HEK293 (cell line): ENCODE measurements around the gene GINS2.

ENCODE experiments used
- CTCF ChIA-PET: fragments of 350-600 bp; formaldehyde crosslinking; extraction: SDS; loops from one replicate; lab custom pipeline; 2021; ENCODE audit warnings: antibody characterized with exemption; lab: Yijun Ruan, JAX
- POLR2A ChIA-PET: fragments of 300-600 bp; formaldehyde crosslinking; extraction: SDS; loops from one replicate; lab custom pipeline; 2020; ENCODE audit warnings: antibody characterized with exemption, inconsistent platforms; lab: Yijun Ruan, JAX
- H3K27ac ChIP-seq: fragments of 200-500 bp; sonication (Bioruptor generic); 2 replicates; pipeline ENCODE4 v1.5.1; 2014; ENCODE audit warnings: low read depth, low read length, control low read depth, inconsistent platforms; ENCODE audit errors: extremely low read depth
- H3K36me3 ChIP-seq, 2 experiments: fragments of 200-500 bp in 1 of 2; sonication (Bioruptor generic) in 1 of 2; 1 replicate in 1 of 2; 2 replicates in 1 of 2; pipeline ENCODE4 v1.5.1; 2014 to 2017; ENCODE audit warnings: inconsistent platforms in 2 of 2, low read length in 2 of 2; ENCODE audit not compliant: control insufficient read depth in 2 of 2, insufficient read depth in 1 of 2
- H3K4me1 ChIP-seq: fragments of 200-500 bp; sonication (Bioruptor generic); 2 replicates; pipeline ENCODE4 v1.5.1; 2014; ENCODE audit warnings: mild to moderate bottlenecking, low read length, inconsistent platforms; ENCODE audit not compliant: control insufficient read depth, insufficient read depth
- H3K4me3 ChIP-seq: 2 replicates; pipeline ENCODE4 v1.5.1; 2011; ENCODE audit warnings: low read depth, mild to moderate bottlenecking, control low read depth, low read length, moderate library complexity
- H3K9me3 ChIP-seq: fragments of 200-500 bp; sonication (Bioruptor generic); 2 replicates; pipeline ENCODE4 v1.5.1; 2014; ENCODE audit warnings: low read depth, low read length, inconsistent platforms; ENCODE audit not compliant: control insufficient read depth, insufficient read depth
- CTCF ChIP-seq: fragments of 450-650 bp; formaldehyde crosslinking; IDR thresholded peaks from 2 replicates; pipeline ENCODE4 v1.5.1; 2016; ENCODE audit warnings: missing biosample characterization, missing genetic modification characterization
- GLI4 ChIP-seq: fragments of 450-650 bp; formaldehyde crosslinking; IDR thresholded peaks from 2 replicates; pipeline ENCODE4 v1.5.1; 2016; ENCODE audit warnings: missing biosample characterization, missing genetic modification characterization
- IKZF3 ChIP-seq: fragments of 450-650 bp; IDR thresholded peaks from 2 replicates; pipeline ENCODE4 v1.5.0; 2018; ENCODE audit warnings: missing biosample characterization, mild to moderate bottlenecking, missing genetic modification characterization, moderate library complexity
- KLF9 ChIP-seq: fragments of 450-650 bp; formaldehyde crosslinking; IDR thresholded peaks from 2 replicates; pipeline ENCODE4 v1.5.1; 2016; ENCODE audit warnings: missing biosample characterization, missing genetic modification characterization, low read depth
- ZBTB20 ChIP-seq: fragments of 450-650 bp; formaldehyde crosslinking; IDR thresholded peaks from 2 replicates; pipeline ENCODE4 v1.5.1; 2016; ENCODE audit warnings: missing biosample characterization, missing genetic modification characterization
- ZBTB44 ChIP-seq: fragments of 450-650 bp; IDR thresholded peaks from 2 replicates; pipeline ENCODE4 v1.5.1; 2018; ENCODE audit warnings: missing biosample characterization, mild to moderate bottlenecking, missing genetic modification characterization
- ZFHX2 ChIP-seq: fragments of 450-650 bp; formaldehyde crosslinking; conservative IDR thresholded peaks from 2 replicates; pipeline ENCODE4 v1.5.1; 2016; ENCODE audit warnings: missing biosample characterization, missing genetic modification characterization
- ZNF112 ChIP-seq: fragments of 450-650 bp; formaldehyde crosslinking; IDR thresholded peaks from 2 replicates; pipeline ENCODE4 v1.5.0; 2017; ENCODE audit warnings: missing biosample characterization, missing genetic modification characterization
- ZNF175 ChIP-seq: fragments of 450-650 bp; formaldehyde crosslinking; IDR thresholded peaks from 2 replicates; pipeline ENCODE4 v1.5.1; 2016; ENCODE audit warnings: missing biosample characterization, missing genetic modification characterization
- ZNF2 ChIP-seq: fragments of 450-650 bp; formaldehyde crosslinking; IDR thresholded peaks from 2 replicates; pipeline ENCODE4 v1.5.1; 2016; ENCODE audit warnings: missing biosample characterization, missing genetic modification characterization
- ZNF223 ChIP-seq: fragments of 450-650 bp; formaldehyde crosslinking; IDR thresholded peaks from 2 replicates; pipeline ENCODE4 v1.5.1; 2016; ENCODE audit warnings: missing biosample characterization, missing genetic modification characterization
- ZNF423 ChIP-seq: fragments of 450-650 bp; formaldehyde crosslinking; IDR thresholded peaks from 2 replicates; pipeline ENCODE4 v1.5.1; 2016; ENCODE audit warnings: missing biosample characterization, missing genetic modification characterization
- ZNF513 ChIP-seq: fragments of 450-650 bp; IDR thresholded peaks from 2 replicates; pipeline ENCODE4 v1.5.1; 2018; ENCODE audit warnings: missing biosample characterization, missing genetic modification characterization
- ZNF529 ChIP-seq: fragments of 450-650 bp; formaldehyde crosslinking; IDR thresholded peaks from 2 replicates; pipeline ENCODE4 v1.5.1; 2017; ENCODE audit warnings: missing genetic modification characterization, missing biosample characterization; ENCODE audit not compliant: insufficient replicate concordance
- ZNF544 ChIP-seq: fragments of 450-650 bp; formaldehyde crosslinking; IDR thresholded peaks from 2 replicates; pipeline ENCODE4 v1.5.0; 2017; ENCODE audit warnings: missing biosample characterization, missing genetic modification characterization
- ZNF571 ChIP-seq: fragments of 450-650 bp; formaldehyde crosslinking; IDR thresholded peaks from 2 replicates; pipeline ENCODE4 v1.5.0; 2017; ENCODE audit warnings: missing biosample characterization, missing genetic modification characterization
- ZNF692 ChIP-seq: fragments of 450-650 bp; formaldehyde crosslinking; IDR thresholded peaks from 2 replicates; pipeline ENCODE4 v1.5.1; 2016; ENCODE audit warnings: missing biosample characterization, missing genetic modification characterization
- ZNF768 ChIP-seq: fragments of 450-650 bp; formaldehyde crosslinking; IDR thresholded peaks from 2 replicates; pipeline ENCODE4 v1.5.1; 2018; ENCODE audit warnings: missing biosample characterization, mild to moderate bottlenecking, missing genetic modification characterization
- TF ChIP-seq, protein P1 (sequence below): fragments of 450-650 bp; formaldehyde crosslinking; IDR thresholded peaks from 2 replicates; pipeline ENCODE4 v1.5.1; 2016; ENCODE audit warnings: missing biosample characterization, missing genetic modification characterization
- TF ChIP-seq, protein P2 (sequence below): fragments of 450-650 bp; formaldehyde crosslinking; IDR thresholded peaks from 2 replicates; pipeline ENCODE4 v1.5.1; 2016; ENCODE audit warnings: missing biosample characterization, missing genetic modification characterization

GINS2 gene

GRCh38 chr16:85709766-85710585 lies 21.2 kb upstream of the GINS2 start:
- POLR2A ChIA-PET: no interaction called here
- Histone ChIP-seq H3K4me1 (no peaks in the 10 kb centered on the region), H3K9me3 (no peaks in the 10 kb centered on the region), H3K27ac (no peak overlapping the region), H3K4me3 (no peak overlapping the region), H3K36me3 (no peaks in the 10 kb centered on the region)
- CTCF ChIA-PET: interaction anchor here (0.6 to 1.0 kb wide), 3 partner anchors 8 to 35 kb away, joined by 3 to 4 read pairs (median 3); no protein-coding TSS in a partner anchor
- TF ChIP-seq ZFHX2 (no peak), CTCF (tag by site-specific recombination) (no peak), ZNF223 (tag by site-specific recombination) (no peak), ZBTB20 (tag by site-specific recombination) (no peak)
- TF ChIP-seq, protein P1, sequence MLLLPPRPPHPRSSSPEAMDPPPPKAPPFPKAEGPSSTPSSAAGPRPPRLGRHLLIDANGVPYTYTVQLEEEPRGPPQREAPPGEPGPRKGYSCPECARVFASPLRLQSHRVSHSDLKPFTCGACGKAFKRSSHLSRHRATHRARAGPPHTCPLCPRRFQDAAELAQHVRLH (tag by site-specific recombination): no peak

DNA sequence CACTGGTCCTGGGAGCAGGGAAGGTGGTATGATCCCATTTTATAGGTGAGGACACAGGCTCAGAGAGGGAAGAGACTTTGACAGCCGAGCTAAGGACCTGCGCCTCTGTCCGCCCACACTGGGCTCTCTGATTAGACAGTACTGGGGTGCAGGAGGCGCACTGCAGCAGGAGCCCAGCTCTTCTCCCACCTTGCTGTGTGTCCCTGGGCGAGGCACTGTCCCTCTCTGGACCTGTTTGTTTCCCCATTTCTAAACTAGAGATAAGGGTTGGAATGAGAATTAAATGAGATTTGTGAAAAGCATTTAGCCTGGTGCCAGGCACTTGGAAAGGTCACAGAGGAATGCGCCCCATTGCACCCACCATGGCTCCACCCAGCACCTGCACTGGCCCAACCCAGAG lies 19.6 kb upstream of the GINS2 start:
- POLR2A ChIA-PET: no interaction called here
- Histone ChIP-seq H3K36me3 (no peaks in the 10 kb centered on the region), H3K4me1 (no peaks in the 10 kb centered on the region), H3K4me3 (no peak overlapping the region), H3K27ac (no peak overlapping the region), H3K9me3 (no peaks in the 10 kb centered on the region)
- CTCF ChIA-PET: interaction anchor here (1.0 to 1.2 kb wide), 2 partner anchors 9 to 49 kb away, joined by 4 to 5 read pairs; no protein-coding TSS in a partner anchor
- TF ChIP-seq ZNF768: peak; percentile 49; the same call in 1 of the 2 replicates
- TF ChIP-seq ZBTB44 (tag by site-specific recombination): no peak
- no peak for TF ChIP-seq ZNF571 (tag by site-specific recombination)

- ChIA-PET POLR2A (no interaction called here), CTCF (interaction anchor here (1.0 kb wide), 1 partner anchor 9 kb away, joined by 4 read pairs; no protein-coding TSS in a partner anchor)
- H3K9me3 ChIP-seq: no peaks in the 10 kb centered on the region
- no peaks in the 10 kb centered on the region for H3K4me1 ChIP-seq
- no peak overlapping the region for H3K4me3 ChIP-seq
- H3K27ac ChIP-seq: no peak overlapping the region
- H3K36me3 ChIP-seq: no peaks in the 10 kb centered on the region
- TF ChIP-seq ZNF423 (tag by site-specific recombination) (no peak), KLF9 (tag by site-specific recombination) (no peak), GLI4 (no peak), ZNF112 (no peak), ZNF544 (tag by site-specific recombination) (no peak), ZNF768 (no peak), ZNF692 (no peak), ZNF529 (tag by site-specific recombination) (no peak), ZNF2 (tag by site-specific recombination) (no peak), ZNF513 (no peak), IKZF3 (tag by site-specific recombination) (no peak), ZNF175 (tag by site-specific recombination) (no peak)
- TF ChIP-seq, protein P2, sequence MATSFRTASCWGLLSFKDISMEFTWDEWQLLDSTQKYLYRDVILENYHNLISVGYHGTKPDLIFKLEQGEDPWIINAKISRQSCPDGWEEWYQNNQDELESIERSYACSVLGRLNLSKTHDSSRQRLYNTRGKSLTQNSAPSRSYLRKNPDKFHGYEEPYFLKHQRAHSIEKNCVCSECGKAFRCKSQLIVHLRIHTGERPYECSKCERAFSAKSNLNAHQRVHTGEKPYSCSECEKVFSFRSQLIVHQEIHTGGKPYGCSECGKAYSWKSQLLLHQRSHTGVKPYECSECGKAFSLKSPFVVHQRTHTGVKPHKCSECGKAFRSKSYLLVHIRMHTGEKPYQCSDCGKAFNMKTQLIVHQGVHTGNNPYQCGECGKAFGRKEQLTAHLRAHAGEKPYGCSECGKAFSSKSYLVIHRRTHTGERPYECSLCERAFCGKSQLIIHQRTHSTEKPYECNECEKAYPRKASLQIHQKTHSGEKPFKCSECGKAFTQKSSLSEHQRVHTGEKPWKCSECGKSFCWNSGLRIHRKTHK (tag by site-specific recombination): no peak
Observed at GRCh38 chr16:85707528-85708095, 18.9 kb upstream of the GINS2 start.
